GM21423 (cell line): ENCODE measurements around the gene DDAH2.

Source experiments
- ATAC-seq: cut with Tn5 transposase; IDR thresholded peaks from one replicate; pipeline ENCODE4 v1.9.1; 2021; ENCODE audit warnings: mild to moderate bottlenecking, moderate library complexity; ENCODE audit not compliant: unreplicated experiment

The DDAH2 gene

GRCh38 chr6:31728767-31729514 lies at the start of gene DDAH2:
Gene DDAH2, minus strand, starts transcription at chr6:31729299. Its CDS starts 138 bp downstream, at chr6:31729161.
- no peak for ATAC-seq

GRCh38 chr6:31778193-31778592 lies 49.1 kb upstream of the DDAH2 start:
- ATAC-seq = no peak

- no peak for ATAC-seq
Measured at GRCh38 chr6:31777667-31778050, 48.6 kb upstream of the DDAH2 start.

GRCh38 chr6:31776989-31777666 lies 48.0 kb upstream of the DDAH2 start, which contains the start of gene VWA7:
Gene VWA7, minus strand, starts transcription at chr6:31777328. Its CDS starts 549 bp downstream, at chr6:31776779.
- ATAC-seq = peak; percentile 54

GRCh38 chr6:31776485-31776988 lies 47.4 kb upstream of the DDAH2 start:
- ATAC-seq = no peak

GRCh38 chr6:31775633-31776484 lies 46.8 kb upstream of the DDAH2 start:
- ATAC-seq = no peak

- ATAC-seq = no peak
Measured at GRCh38 chr6:31775184-31775583, 46.1 kb upstream of the DDAH2 start.

GRCh38 chr6:31771992-31772358 lies 42.9 kb upstream of the DDAH2 start:
- ATAC-seq = no peak

GRCh38 chr6:31770860-31771259 lies 41.8 kb upstream of the DDAH2 start:
- no peak for ATAC-seq

GRCh38 chr6:31769684-31770371 lies 40.7 kb upstream of the DDAH2 start:
- ATAC-seq = no peak

- ATAC-seq = no peak
Measured at GRCh38 chr6:31768363-31769257, 39.5 kb upstream of the DDAH2 start.

GRCh38 chr6:31767096-31767645 lies 38.1 kb upstream of the DDAH2 start:
- no peak for ATAC-seq

GRCh38 chr6:31765910-31766794 lies 37.1 kb upstream of the DDAH2 start:
- ATAC-seq = no peak

GRCh38 chr6:31765559-31765909 lies 36.4 kb upstream of the DDAH2 start:
- ATAC-seq = no peak

- ATAC-seq = no peak
Measured at GRCh38 chr6:31764198-31764597, 35.1 kb upstream of the DDAH2 start.

- no peak for ATAC-seq
Measured at GRCh38 chr6:31763619-31763940, 34.5 kb upstream of the DDAH2 start.

GRCh38 chr6:31762878-31763618 lies 33.9 kb upstream of the DDAH2 start:
- no peak for ATAC-seq

- no peak for ATAC-seq
Measured at GRCh38 chr6:31762356-31762755, 33.3 kb upstream of the DDAH2 start, which contains the start of gene SAPCD1. Gene SAPCD1, plus strand, starts transcription at chr6:31762656. Its CDS starts 399 bp downstream, at chr6:31763055.
